HEK293 (cell line): ENCODE data around the gene LAMP5.

Experiments used
- CTCF ChIA-PET: fragments of 350-600 bp; formaldehyde crosslinking; extraction: SDS; loops from one replicate; lab custom pipeline; 2021; ENCODE audit warnings: antibody characterized with exemption; lab: Yijun Ruan, JAX
- POLR2A ChIA-PET: fragments of 300-600 bp; formaldehyde crosslinking; extraction: SDS; loops from one replicate; lab custom pipeline; 2020; ENCODE audit warnings: antibody characterized with exemption, inconsistent platforms; lab: Yijun Ruan, JAX
- H3K27ac ChIP-seq: fragments of 200-500 bp; sonication (Bioruptor generic); 2 replicates; pipeline ENCODE4 v1.5.1; 2014; ENCODE audit warnings: low read depth, low read length, control low read depth, inconsistent platforms; ENCODE audit errors: extremely low read depth
- H3K36me3 ChIP-seq, 2 experiments: fragments of 200-500 bp in 1 of 2; sonication (Bioruptor generic) in 1 of 2; 1 replicate in 1 of 2; 2 replicates in 1 of 2; pipeline ENCODE4 v1.5.1; 2014 to 2017; ENCODE audit warnings: inconsistent platforms in 2 of 2, low read length in 2 of 2; ENCODE audit not compliant: control insufficient read depth in 2 of 2, insufficient read depth in 1 of 2
- H3K4me1 ChIP-seq: fragments of 200-500 bp; sonication (Bioruptor generic); 2 replicates; pipeline ENCODE4 v1.5.1; 2014; ENCODE audit warnings: mild to moderate bottlenecking, low read length, inconsistent platforms; ENCODE audit not compliant: control insufficient read depth, insufficient read depth
- H3K4me3 ChIP-seq: 2 replicates; pipeline ENCODE4 v1.5.1; 2011; ENCODE audit warnings: low read depth, mild to moderate bottlenecking, control low read depth, low read length, moderate library complexity
- H3K9me3 ChIP-seq: fragments of 200-500 bp; sonication (Bioruptor generic); 2 replicates; pipeline ENCODE4 v1.5.1; 2014; ENCODE audit warnings: low read depth, low read length, inconsistent platforms; ENCODE audit not compliant: control insufficient read depth, insufficient read depth
- FEZF1 ChIP-seq: fragments of 450-650 bp; formaldehyde crosslinking; IDR thresholded peaks from 2 replicates; pipeline ENCODE4 v1.5.1; 2016; ENCODE audit warnings: missing biosample characterization, missing genetic modification characterization
- KLF16 ChIP-seq: fragments of 450-650 bp; formaldehyde crosslinking; IDR thresholded peaks from 2 replicates; pipeline ENCODE4 v1.5.1; 2017; ENCODE audit warnings: missing biosample characterization, missing genetic modification characterization
- KLF8 ChIP-seq: fragments of 450-650 bp; formaldehyde crosslinking; IDR thresholded peaks from 2 replicates; pipeline ENCODE4 v1.5.1; 2016; ENCODE audit warnings: missing biosample characterization, missing genetic modification characterization
- PRDM1 ChIP-seq: fragments of 450-650 bp; formaldehyde crosslinking; IDR thresholded peaks from 2 replicates; pipeline ENCODE4; 2016; ENCODE audit warnings: missing biosample characterization, missing genetic modification characterization
- SP7 ChIP-seq: fragments of 450-650 bp; formaldehyde crosslinking; IDR thresholded peaks from 2 replicates; pipeline ENCODE4 v1.5.1; 2016; ENCODE audit warnings: missing biosample characterization, missing genetic modification characterization
- YY1 ChIP-seq: fragments of 450-650 bp; formaldehyde crosslinking; IDR thresholded peaks from 2 replicates; pipeline ENCODE4 v1.5.1; 2018; ENCODE audit warnings: missing biosample characterization, missing genetic modification characterization
- ZBTB8A ChIP-seq: fragments of 450-650 bp; formaldehyde crosslinking; IDR thresholded peaks from 2 replicates; pipeline ENCODE4 v1.5.1; 2016; ENCODE audit warnings: missing biosample characterization, missing genetic modification characterization
- ZFP37 ChIP-seq: fragments of 450-650 bp; formaldehyde crosslinking; IDR thresholded peaks from 2 replicates; pipeline ENCODE4 v1.5.1; 2016; ENCODE audit warnings: missing biosample characterization, missing genetic modification characterization
- ZIC2 ChIP-seq: fragments of 450-650 bp; formaldehyde crosslinking; IDR thresholded peaks from 2 replicates; pipeline ENCODE4 v1.5.1; 2016; ENCODE audit warnings: missing biosample characterization, missing genetic modification characterization
- ZNF169 ChIP-seq: fragments of 450-650 bp; formaldehyde crosslinking; IDR thresholded peaks from 2 replicates; pipeline ENCODE4 v1.5.1; 2016; ENCODE audit warnings: missing biosample characterization, missing genetic modification characterization
- ZNF2 ChIP-seq: fragments of 450-650 bp; formaldehyde crosslinking; IDR thresholded peaks from 2 replicates; pipeline ENCODE4 v1.5.1; 2016; ENCODE audit warnings: missing biosample characterization, missing genetic modification characterization
- ZNF202 ChIP-seq: fragments of 450-650 bp; formaldehyde crosslinking; IDR thresholded peaks from 2 replicates; pipeline ENCODE4 v1.5.1; 2016; ENCODE audit warnings: missing biosample characterization, missing genetic modification characterization, borderline replicate concordance
- ZNF514 ChIP-seq: fragments of 450-650 bp; formaldehyde crosslinking; IDR thresholded peaks from 2 replicates; pipeline ENCODE4 v1.5.1; 2016; ENCODE audit warnings: missing biosample characterization, missing genetic modification characterization
- ZNF596 ChIP-seq: fragments of 450-650 bp; IDR thresholded peaks from 2 replicates; pipeline ENCODE4 v1.5.0; 2018; ENCODE audit warnings: missing biosample characterization, mild to moderate bottlenecking, missing genetic modification characterization, moderate library complexity
- ZNF660 ChIP-seq: fragments of 450-650 bp; IDR thresholded peaks from 2 replicates; pipeline ENCODE4 v1.5.1; 2018; ENCODE audit warnings: missing biosample characterization, mild to moderate bottlenecking, missing genetic modification characterization
- ZNF776 ChIP-seq: fragments of 450-650 bp; formaldehyde crosslinking; IDR thresholded peaks from 2 replicates; pipeline ENCODE4 v1.5.0; 2017; ENCODE audit warnings: missing biosample characterization, missing genetic modification characterization, borderline replicate concordance
- ZNF785 ChIP-seq: fragments of 450-650 bp; formaldehyde crosslinking; IDR thresholded peaks from 2 replicates; pipeline ENCODE4 v1.5.1; 2016; ENCODE audit warnings: missing biosample characterization, missing genetic modification characterization
- ZNF792 ChIP-seq: fragments of 450-650 bp; formaldehyde crosslinking; IDR thresholded peaks from 2 replicates; pipeline ENCODE4 v1.5.1; 2016; ENCODE audit warnings: missing biosample characterization, missing genetic modification characterization
- TF ChIP-seq, protein P1 (sequence below): sonication (generic); formaldehyde crosslinking; IDR thresholded peaks from 2 replicates; pipeline ENCODE4 v1.8.1; 2022; ENCODE audit warnings: mild to moderate bottlenecking, moderate library complexity, missing genetic modification reagents
- TF ChIP-seq, protein P2 (sequence below): fragments of 450-650 bp; formaldehyde crosslinking; IDR thresholded peaks from 2 replicates; pipeline ENCODE4 v1.5.1; 2017; ENCODE audit warnings: missing biosample characterization, missing genetic modification characterization
- TF ChIP-seq, protein P3 (sequence below): fragments of 450-650 bp; formaldehyde crosslinking; IDR thresholded peaks from 2 replicates; pipeline ENCODE4 v1.5.1; 2016; ENCODE audit warnings: missing biosample characterization, missing genetic modification characterization, borderline replicate concordance
- TF ChIP-seq, protein P4 (sequence below): fragments of 450-650 bp; formaldehyde crosslinking; IDR thresholded peaks from 2 replicates; pipeline ENCODE4 v1.5.1; 2016; ENCODE audit warnings: missing biosample characterization, missing genetic modification characterization, borderline replicate concordance
- TF ChIP-seq, protein P5 (sequence below): fragments of 450-650 bp; formaldehyde crosslinking; IDR thresholded peaks from 2 replicates; pipeline ENCODE4 v1.5.1; 2016; ENCODE audit warnings: missing biosample characterization, missing genetic modification characterization

LAMP5 gene

DNA sequence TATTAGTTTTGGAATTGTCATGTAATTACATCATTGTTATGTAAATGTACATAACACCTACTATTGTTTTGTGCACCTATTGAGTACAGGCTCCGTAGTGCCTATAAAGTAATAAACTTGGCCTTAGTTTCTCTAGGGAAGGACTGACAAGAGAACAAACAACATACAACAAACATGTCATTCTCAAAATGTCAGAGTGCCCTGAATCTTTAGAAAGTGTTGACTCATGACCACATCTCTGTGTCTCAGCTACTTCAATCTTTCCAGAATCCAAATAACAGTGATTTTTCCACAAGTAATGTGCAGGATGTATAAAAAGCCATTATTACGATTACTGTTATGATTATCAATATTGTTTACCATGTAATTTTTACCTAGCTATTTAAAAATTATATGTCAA, 17.2 kb downstream of the LAMP5 start (continued):
- no peak for TF ChIP-seq ZIC2
- TF ChIP-seq, all 188 proteins: peak for 0

DNA sequence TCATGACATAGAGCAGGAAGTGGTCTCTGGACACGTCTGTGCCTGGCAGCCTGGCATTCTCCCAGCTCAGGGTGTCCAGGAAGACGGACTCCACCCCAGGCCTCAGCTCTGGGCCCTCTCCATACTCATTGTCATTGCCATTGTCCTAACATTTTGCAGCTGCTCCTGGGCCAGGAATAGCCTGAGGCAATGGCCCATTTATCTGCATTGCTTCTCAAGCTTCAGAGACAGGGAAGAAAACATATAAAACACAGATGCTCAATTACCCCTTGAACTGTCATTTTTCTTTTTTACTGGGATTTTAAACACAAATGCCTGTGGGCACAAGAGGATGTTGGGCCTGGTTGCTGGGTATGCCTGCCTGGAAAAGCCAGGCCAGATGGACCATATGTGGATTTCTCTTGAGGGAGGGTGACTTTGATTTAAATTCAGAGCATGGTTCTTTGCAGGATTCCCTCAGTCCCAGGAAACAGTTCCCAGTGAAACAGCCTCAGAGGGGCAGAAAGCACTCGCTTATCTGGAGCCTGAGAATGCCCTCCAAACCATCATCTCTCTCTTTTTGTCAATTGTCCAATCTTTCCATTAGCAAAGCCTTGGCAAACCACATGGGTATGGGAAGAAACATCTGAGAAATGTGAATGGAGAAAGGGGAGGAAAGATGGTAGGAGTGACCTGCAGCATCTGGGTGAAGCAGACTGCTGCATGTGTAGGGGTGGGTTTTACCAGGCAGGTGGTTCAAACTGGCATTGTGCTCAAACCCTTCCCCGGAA, 17.9 kb downstream of the LAMP5 start:
- ChIA-PET POLR2A (no interaction called here), CTCF (interaction anchor here (0.7 to 1.0 kb wide), 3 partner anchors 86 to 218 kb away, joined by 3 to 4 read pairs (median 3); no protein-coding TSS in a partner anchor)
- Histone ChIP-seq H3K4me3 (no peak overlapping the region), H3K4me1 (no peaks in the 10 kb centered on the region), H3K9me3 (no peaks in the 10 kb centered on the region), H3K36me3 (no peaks in the 10 kb centered on the region), H3K27ac (no peak overlapping the region)
- TF ChIP-seq, protein P1, sequence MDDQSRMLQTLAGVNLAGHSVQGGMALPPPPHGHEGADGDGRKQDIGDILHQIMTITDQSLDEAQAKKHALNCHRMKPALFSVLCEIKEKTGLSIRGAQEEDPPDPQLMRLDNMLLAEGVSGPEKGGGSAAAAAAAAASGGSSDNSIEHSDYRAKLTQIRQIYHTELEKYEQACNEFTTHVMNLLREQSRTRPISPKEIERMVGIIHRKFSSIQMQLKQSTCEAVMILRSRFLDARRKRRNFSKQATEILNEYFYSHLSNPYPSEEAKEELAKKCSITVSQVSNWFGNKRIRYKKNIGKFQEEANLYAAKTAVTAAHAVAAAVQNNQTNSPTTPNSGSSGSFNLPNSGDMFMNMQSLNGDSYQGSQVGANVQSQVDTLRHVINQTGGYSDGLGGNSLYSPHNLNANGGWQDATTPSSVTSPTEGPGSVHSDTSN (CRISPR knock-in tag): no peak
- no peak for TF ChIP-seq ZFP37 (tag by site-specific recombination)
- no peak for TF ChIP-seq ZNF792 (tag by site-specific recombination)
- TF ChIP-seq, protein P2, sequence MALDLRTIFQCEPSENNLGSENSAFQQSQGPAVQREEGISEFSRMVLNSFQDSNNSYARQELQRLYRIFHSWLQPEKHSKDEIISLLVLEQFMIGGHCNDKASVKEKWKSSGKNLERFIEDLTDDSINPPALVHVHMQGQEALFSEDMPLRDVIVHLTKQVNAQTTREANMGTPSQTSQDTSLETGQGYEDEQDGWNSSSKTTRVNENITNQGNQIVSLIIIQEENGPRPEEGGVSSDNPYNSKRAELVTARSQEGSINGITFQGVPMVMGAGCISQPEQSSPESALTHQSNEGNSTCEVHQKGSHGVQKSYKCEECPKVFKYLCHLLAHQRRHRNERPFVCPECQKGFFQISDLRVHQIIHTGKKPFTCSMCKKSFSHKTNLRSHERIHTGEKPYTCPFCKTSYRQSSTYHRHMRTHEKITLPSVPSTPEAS: no peak
- TF ChIP-seq, protein P3, sequence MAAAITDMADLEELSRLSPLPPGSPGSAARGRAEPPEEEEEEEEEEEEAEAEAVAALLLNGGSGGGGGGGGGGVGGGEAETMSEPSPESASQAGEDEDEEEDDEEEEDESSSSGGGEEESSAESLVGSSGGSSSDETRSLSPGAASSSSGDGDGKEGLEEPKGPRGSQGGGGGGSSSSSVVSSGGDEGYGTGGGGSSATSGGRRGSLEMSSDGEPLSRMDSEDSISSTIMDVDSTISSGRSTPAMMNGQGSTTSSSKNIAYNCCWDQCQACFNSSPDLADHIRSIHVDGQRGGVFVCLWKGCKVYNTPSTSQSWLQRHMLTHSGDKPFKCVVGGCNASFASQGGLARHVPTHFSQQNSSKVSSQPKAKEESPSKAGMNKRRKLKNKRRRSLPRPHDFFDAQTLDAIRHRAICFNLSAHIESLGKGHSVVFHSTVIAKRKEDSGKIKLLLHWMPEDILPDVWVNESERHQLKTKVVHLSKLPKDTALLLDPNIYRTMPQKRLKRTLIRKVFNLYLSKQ (tag by site-specific recombination): no peak
- TF ChIP-seq ZNF776 (tag by site-specific recombination): no peak
- no peak for TF ChIP-seq FEZF1 (tag by site-specific recombination)
- no peak for TF ChIP-seq ZNF202

DNA sequence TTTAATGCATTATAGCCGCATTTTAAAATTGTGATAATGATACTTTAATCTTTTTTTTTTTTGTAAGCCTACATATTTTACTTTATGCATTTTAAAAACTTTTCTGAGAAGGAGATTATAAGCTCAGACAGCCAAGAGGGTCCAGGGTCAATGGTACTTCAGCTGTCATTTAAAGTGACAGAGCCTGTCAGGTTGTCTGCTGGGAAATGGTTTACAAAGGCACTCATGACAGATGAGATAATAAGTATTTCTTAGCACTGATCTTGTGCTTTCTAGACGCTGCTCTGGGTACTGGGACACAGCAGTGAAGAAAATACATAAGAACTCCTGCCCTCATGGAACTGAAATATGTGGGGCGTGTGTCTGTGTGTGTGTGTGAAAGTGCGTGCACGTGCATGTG, 19.6 kb downstream of the LAMP5 start:
- Histone ChIP-seq H3K27ac (no peak overlapping the region), H3K4me3 (no peak overlapping the region)
- CTCF ChIA-PET: no interaction called here
- TF ChIP-seq ZIC2: no peak
- TF ChIP-seq ZBTB8A (tag by site-specific recombination): no peak
- TF ChIP-seq ZNF2: no peak
- no peak for TF ChIP-seq KLF16 (tag by site-specific recombination)
- TF ChIP-seq ZNF514: no peak
- no peak for TF ChIP-seq PRDM1 (tag by site-specific recombination)
- no peak for TF ChIP-seq ZNF785
- no peak for TF ChIP-seq ZNF596 (tag by site-specific recombination)
- TF ChIP-seq YY1 (tag by site-specific recombination): no peak
- TF ChIP-seq, protein P4, sequence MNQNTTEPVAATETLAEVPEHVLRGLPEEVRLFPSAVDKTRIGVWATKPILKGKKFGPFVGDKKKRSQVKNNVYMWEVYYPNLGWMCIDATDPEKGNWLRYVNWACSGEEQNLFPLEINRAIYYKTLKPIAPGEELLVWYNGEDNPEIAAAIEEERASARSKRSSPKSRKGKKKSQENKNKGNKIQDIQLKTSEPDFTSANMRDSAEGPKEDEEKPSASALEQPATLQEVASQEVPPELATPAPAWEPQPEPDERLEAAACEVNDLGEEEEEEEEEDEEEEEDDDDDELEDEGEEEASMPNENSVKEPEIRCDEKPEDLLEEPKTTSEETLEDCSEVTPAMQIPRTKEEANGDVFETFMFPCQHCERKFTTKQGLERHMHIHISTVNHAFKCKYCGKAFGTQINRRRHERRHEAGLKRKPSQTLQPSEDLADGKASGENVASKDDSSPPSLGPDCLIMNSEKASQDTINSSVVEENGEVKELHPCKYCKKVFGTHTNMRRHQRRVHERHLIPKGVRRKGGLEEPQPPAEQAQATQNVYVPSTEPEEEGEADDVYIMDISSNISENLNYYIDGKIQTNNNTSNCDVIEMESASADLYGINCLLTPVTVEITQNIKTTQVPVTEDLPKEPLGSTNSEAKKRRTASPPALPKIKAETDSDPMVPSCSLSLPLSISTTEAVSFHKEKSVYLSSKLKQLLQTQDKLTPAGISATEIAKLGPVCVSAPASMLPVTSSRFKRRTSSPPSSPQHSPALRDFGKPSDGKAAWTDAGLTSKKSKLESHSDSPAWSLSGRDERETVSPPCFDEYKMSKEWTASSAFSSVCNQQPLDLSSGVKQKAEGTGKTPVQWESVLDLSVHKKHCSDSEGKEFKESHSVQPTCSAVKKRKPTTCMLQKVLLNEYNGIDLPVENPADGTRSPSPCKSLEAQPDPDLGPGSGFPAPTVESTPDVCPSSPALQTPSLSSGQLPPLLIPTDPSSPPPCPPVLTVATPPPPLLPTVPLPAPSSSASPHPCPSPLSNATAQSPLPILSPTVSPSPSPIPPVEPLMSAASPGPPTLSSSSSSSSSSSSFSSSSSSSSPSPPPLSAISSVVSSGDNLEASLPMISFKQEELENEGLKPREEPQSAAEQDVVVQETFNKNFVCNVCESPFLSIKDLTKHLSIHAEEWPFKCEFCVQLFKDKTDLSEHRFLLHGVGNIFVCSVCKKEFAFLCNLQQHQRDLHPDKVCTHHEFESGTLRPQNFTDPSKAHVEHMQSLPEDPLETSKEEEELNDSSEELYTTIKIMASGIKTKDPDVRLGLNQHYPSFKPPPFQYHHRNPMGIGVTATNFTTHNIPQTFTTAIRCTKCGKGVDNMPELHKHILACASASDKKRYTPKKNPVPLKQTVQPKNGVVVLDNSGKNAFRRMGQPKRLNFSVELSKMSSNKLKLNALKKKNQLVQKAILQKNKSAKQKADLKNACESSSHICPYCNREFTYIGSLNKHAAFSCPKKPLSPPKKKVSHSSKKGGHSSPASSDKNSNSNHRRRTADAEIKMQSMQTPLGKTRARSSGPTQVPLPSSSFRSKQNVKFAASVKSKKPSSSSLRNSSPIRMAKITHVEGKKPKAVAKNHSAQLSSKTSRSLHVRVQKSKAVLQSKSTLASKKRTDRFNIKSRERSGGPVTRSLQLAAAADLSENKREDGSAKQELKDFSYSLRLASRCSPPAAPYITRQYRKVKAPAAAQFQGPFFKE: no peak
- no peak for TF ChIP-seq ZNF660 (tag by site-specific recombination)
- no peak for TF ChIP-seq SP7 (tag by site-specific recombination)
- TF ChIP-seq, protein P5, sequence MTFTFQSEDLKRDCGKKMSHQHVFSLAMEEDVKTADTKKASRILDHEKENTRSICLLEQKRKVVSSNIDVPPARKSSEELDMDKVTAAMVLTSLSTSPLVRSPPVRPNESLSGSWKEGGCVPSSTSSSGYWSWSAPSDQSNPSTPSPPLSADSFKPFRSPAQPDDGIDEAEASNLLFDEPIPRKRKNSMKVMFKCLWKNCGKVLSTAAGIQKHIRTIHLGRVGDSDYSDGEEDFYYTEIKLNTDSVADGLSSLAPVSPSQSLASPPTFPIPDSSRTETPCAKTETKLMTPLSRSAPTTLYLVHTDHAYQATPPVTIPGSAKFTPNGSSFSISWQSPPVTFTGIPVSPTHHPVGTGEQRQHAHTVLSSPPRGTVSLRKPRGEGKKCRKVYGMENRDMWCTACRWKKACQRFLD (tag by site-specific recombination): no peak
- no peak for TF ChIP-seq KLF8
- no peak for TF ChIP-seq ZNF169 (tag by site-specific recombination)

More for the DNA sequence above, 19.6 kb downstream of the LAMP5 start:
- Histone ChIP-seq H3K36me3 (no peaks in the 10 kb centered on the region), H3K4me1 (no peaks in the 10 kb centered on the region), H3K9me3 (no peaks in the 10 kb centered on the region)
- POLR2A ChIA-PET: no interaction called here
